ENCODE measurements around the gene ASCC2. TPM values are rescaled to one million over a fixed set of nuclear protein-coding genes. Genes with fewer than 3 reads are reported as not detected.

The ASCC2 gene
- total and polyA plus RNA-seq, 4 donors: 34.6 to 43.7 (median 38.7) TPM

GRCh38 chr22:29798801-29799200, 39.3 kb downstream of the ASCC2 start:
- TF ChIP-seq FOXA1 (IDR thresholded peaks at IDR 0.05) (peak; percentile 3), RXRA (IDR thresholded peaks at IDR 0.05) (no peak), CTCF (IDR thresholded peaks at IDR 0.05; ENCODE audit: low read depth, low read length, missing input control) (no peak), FOXA2 (IDR thresholded peaks at IDR 0.05) (no peak), TAF1 (conservative IDR thresholded peaks at IDR 0.05) (no peak), GABPA (IDR thresholded peaks at IDR 0.05 in 1 of 2, conservative IDR thresholded peaks at IDR 0.05 in 1 of 2) (no peak), EGR1 (IDR thresholded peaks at IDR 0.05; ENCODE audit: low read depth in 2 of 2) (no peak)
- TF ChIP-seq, protein P1, sequence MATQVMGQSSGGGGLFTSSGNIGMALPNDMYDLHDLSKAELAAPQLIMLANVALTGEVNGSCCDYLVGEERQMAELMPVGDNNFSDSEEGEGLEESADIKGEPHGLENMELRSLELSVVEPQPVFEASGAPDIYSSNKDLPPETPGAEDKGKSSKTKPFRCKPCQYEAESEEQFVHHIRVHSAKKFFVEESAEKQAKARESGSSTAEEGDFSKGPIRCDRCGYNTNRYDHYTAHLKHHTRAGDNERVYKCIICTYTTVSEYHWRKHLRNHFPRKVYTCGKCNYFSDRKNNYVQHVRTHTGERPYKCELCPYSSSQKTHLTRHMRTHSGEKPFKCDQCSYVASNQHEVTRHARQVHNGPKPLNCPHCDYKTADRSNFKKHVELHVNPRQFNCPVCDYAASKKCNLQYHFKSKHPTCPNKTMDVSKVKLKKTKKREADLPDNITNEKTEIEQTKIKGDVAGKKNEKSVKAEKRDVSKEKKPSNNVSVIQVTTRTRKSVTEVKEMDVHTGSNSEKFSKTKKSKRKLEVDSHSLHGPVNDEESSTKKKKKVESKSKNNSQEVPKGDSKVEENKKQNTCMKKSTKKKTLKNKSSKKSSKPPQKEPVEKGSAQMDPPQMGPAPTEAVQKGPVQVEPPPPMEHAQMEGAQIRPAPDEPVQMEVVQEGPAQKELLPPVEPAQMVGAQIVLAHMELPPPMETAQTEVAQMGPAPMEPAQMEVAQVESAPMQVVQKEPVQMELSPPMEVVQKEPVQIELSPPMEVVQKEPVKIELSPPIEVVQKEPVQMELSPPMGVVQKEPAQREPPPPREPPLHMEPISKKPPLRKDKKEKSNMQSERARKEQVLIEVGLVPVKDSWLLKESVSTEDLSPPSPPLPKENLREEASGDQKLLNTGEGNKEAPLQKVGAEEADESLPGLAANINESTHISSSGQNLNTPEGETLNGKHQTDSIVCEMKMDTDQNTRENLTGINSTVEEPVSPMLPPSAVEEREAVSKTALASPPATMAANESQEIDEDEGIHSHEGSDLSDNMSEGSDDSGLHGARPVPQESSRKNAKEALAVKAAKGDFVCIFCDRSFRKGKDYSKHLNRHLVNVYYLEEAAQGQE (IDR thresholded peaks at IDR 0.05): no peak
- WGBS: 36% methylated on average over 2 of the region's 2 CpGs
- peak overlapping the region; percentile 80 to 83 for H3K27ac ChIP-seq (ENCODE audit: low read depth in 1 of 2, low read length in 2 of 2)
- H3K36me3 ChIP-seq (ENCODE audit: control insufficient read depth in 4 of 4, insufficient read depth in 3 of 4, low read depth in 1 of 4, low read length in 3 of 4): peaks cover 5 to 34% (median 25%) of the 10 kb centered on the region in 4 donors
- no peak overlapping the region for H3K9ac ChIP-seq (ENCODE audit: low read depth in 1 of 2, low read length in 2 of 2)
- no peak for DNase-seq (ENCODE audit: low spot score)
- no peaks in the 10 kb centered on the region for H3K9me3 ChIP-seq (ENCODE audit: control insufficient read depth in 4 of 4, low read length in 3 of 4)
- H3K4me3 ChIP-seq (ENCODE audit: low read depth in 1 of 3, low read length in 3 of 3): no peak overlapping the region
- H3K27me3 ChIP-seq (ENCODE audit: control insufficient read depth in 4 of 4, insufficient read depth in 4 of 4, low read length in 3 of 4): no peaks in the 10 kb centered on the region
- H3K4me1 ChIP-seq (ENCODE audit: control insufficient read depth in 4 of 4, insufficient read depth in 4 of 4, low read length in 3 of 4): peaks cover 9 to 37% (median 22%) of the 10 kb centered on the region in 4 donors

DNA sequence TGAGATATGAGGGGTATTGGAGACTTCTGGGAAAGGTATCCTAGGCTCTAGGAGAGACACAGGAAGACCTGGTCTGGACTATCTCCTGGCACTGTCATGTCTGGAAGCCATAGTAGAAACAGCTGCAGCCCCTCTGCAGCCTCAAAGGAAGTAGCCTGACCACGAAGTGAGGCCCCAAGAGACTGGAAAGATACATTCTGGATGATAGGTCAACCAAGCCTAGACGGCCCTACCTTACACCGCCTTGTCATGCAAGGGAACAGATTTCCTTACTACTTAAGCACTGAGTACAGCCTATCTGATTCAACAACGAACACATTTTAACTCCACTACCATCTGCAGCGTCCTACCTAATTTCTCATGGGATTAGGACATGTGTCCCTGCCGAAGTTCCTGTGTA, 39.8 kb downstream of the ASCC2 start:
- TF ChIP-seq ZBTB33 (IDR thresholded peaks at IDR 0.05) (no peak), TAF1 (conservative IDR thresholded peaks at IDR 0.05) (no peak), CTCF (IDR thresholded peaks at IDR 0.05; ENCODE audit: low read depth, low read length, missing input control) (no peak), FOXA2 (IDR thresholded peaks at IDR 0.05) (no peak), HNF4A (conservative IDR thresholded peaks at IDR 0.05) (no peak), RAD21 (IDR thresholded peaks at IDR 0.05) (no peak), MAX (IDR thresholded peaks at IDR 0.05) (no peak), NR2F2 (IDR thresholded peaks at IDR 0.05) (no peak), EGR1 (IDR thresholded peaks at IDR 0.05; ENCODE audit: low read depth in 2 of 2) (no peak), JUND (IDR thresholded peaks at IDR 0.05) (no peak), HNF4G (IDR thresholded peaks at IDR 0.05) (no peak), GABPA (IDR thresholded peaks at IDR 0.05 in 1 of 2, conservative IDR thresholded peaks at IDR 0.05 in 1 of 2) (no peak), ATF3 (IDR thresholded peaks at IDR 0.05) (no peak), FOXA1 (IDR thresholded peaks at IDR 0.05) (no peak), RXRA (IDR thresholded peaks at IDR 0.05) (no peak), YY1 (IDR thresholded peaks at IDR 0.05) (no peak), SP1 (IDR thresholded peaks at IDR 0.05) (no peak)
- TF ChIP-seq, protein P1 (IDR thresholded peaks at IDR 0.05): no peak
- no peaks in the 10 kb centered on the region for H3K27me3 ChIP-seq (ENCODE audit: control insufficient read depth in 4 of 4, insufficient read depth in 4 of 4, low read length in 3 of 4)
- no peaks in the 10 kb centered on the region for H3K9me3 ChIP-seq (ENCODE audit: control insufficient read depth in 4 of 4, low read length in 3 of 4)
- WGBS: 84% methylated on average over 6 of the region's 6 CpGs
- peaks cover 5 to 33% (median 24%) of the 10 kb centered on the region in 4 donors for H3K36me3 ChIP-seq (ENCODE audit: control insufficient read depth in 4 of 4, insufficient read depth in 3 of 4, low read depth in 1 of 4, low read length in 3 of 4)
- H3K9ac ChIP-seq (ENCODE audit: low read depth in 1 of 2, low read length in 2 of 2): peak overlapping the region in 1 of 2 donors; percentile 4
- H3K4me3 ChIP-seq (ENCODE audit: low read depth in 1 of 3, low read length in 3 of 3): no peak overlapping the region
- DNase-seq (ENCODE audit: low spot score): no peak
- peak overlapping the region; percentile 80 to 83 for H3K27ac ChIP-seq (ENCODE audit: low read depth in 1 of 2, low read length in 2 of 2)
- peaks cover 9 to 37% (median 22%) of the 10 kb centered on the region in 4 donors for H3K4me1 ChIP-seq (ENCODE audit: control insufficient read depth in 4 of 4, insufficient read depth in 4 of 4, low read length in 3 of 4)
